ENCODE measurements around the gene CAMK2D. TPM values are rescaled to one million over a fixed set of nuclear protein-coding genes. Genes with fewer than 3 reads are reported as not detected.

CAMK2D gene
- total RNA-seq, 1 experiment from 2014 or later = 29.5 TPM

GRCh38 chr4:113699772-113700171, 61.8 kb downstream of the CAMK2D start:
- no peak for ATAC-seq
- H3K4me3 ChIP-seq (ENCODE audit: low read depth in 2 of 2, low read length in 2 of 2) = no peak overlapping the region
- ChIA-PET CTCF (no interaction called here), POLR2A (no interaction called here)
- no peak for DNase-seq (ENCODE audit: low read depth, low spot score)
- no peak for TF ChIP-seq POLR2AphosphoS5 (IDR thresholded peaks at IDR 0.05; ENCODE audit: low read depth, low read length)
- no peak for TF ChIP-seq SIN3A (IDR thresholded peaks at IDR 0.05; ENCODE audit: borderline replicate concordance, insufficient read depth, low read depth, low read length)
- no peak for TF ChIP-seq TCF7L2 (IDR thresholded peaks at IDR 0.05; ENCODE audit: low read depth, low read length)
- no peak for TF ChIP-seq REST (IDR thresholded peaks at IDR 0.05; ENCODE audit: insufficient read depth in 1 of 2, low read depth in 2 of 2, low read length in 1 of 2)
- TF ChIP-seq CTCF (IDR thresholded peaks at IDR 0.05) = no peak
- in situ Hi-C loops (cut with HindIII; ENCODE audit: low pct_unique_long_range_greater_than_20kb, low sequenced_read_pairs) = no loop called here
- no peaks in the 10 kb centered on the region for H3K9me3 ChIP-seq (ENCODE audit: control insufficient read depth, insufficient read depth, low read depth, low read length)
- intact Hi-C loops (cut with micrococcal nuclease; ENCODE audit: unreplicated experiment) = no loop called here
- BruUV-seq (replicated peaks) = no TSS peak
- no peaks in the 10 kb centered on the region; the same call in 1 of the 2 replicates for H3K4me1 ChIP-seq (ENCODE audit: control insufficient read depth, insufficient read depth, low read length)
- H3K27ac ChIP-seq (ENCODE audit: low read length) = no peak overlapping the region
- no peaks in the 10 kb centered on the region for H3K36me3 ChIP-seq (ENCODE audit: control insufficient read depth, insufficient read depth, low read length)
- H3K27me3 ChIP-seq (ENCODE audit: control insufficient read depth, insufficient read depth, low read length) = no peaks in the 10 kb centered on the region

GRCh38 chr4:113697429-113697828, 64.1 kb downstream of the CAMK2D start:
- DNase-seq (ENCODE audit: low read depth, low spot score) (no peak), ATAC-seq (no peak)
- intact Hi-C loops (cut with micrococcal nuclease; ENCODE audit: unreplicated experiment) (no loop called here), in situ Hi-C loops (cut with HindIII; ENCODE audit: low pct_unique_long_range_greater_than_20kb, low sequenced_read_pairs) (no loop called here)
- POLR2A ChIA-PET = no interaction called here
- Histone ChIP-seq H3K4me3 (ENCODE audit: low read depth in 2 of 2, low read length in 2 of 2) (no peak overlapping the region), H3K36me3 (ENCODE audit: control insufficient read depth, insufficient read depth, low read length) (no peaks in the 10 kb centered on the region), H3K9me3 (ENCODE audit: control insufficient read depth, insufficient read depth, low read depth, low read length) (no peaks in the 10 kb centered on the region), H3K27ac (ENCODE audit: low read length) (no peak overlapping the region), H3K4me1 (ENCODE audit: control insufficient read depth, insufficient read depth, low read length) (peaks cover 4% of the 10 kb centered on the region), H3K27me3 (ENCODE audit: control insufficient read depth, insufficient read depth, low read length) (no peaks in the 10 kb centered on the region)
- TF ChIP-seq CTCF (IDR thresholded peaks at IDR 0.05) = no peak
- TF ChIP-seq SIN3A (IDR thresholded peaks at IDR 0.05; ENCODE audit: borderline replicate concordance, insufficient read depth, low read depth, low read length) = no peak
- no peak for TF ChIP-seq REST (IDR thresholded peaks at IDR 0.05; ENCODE audit: insufficient read depth in 1 of 2, low read depth in 2 of 2, low read length in 1 of 2)
- TF ChIP-seq TCF7L2 (IDR thresholded peaks at IDR 0.05; ENCODE audit: low read depth, low read length) = no peak
- TF ChIP-seq POLR2AphosphoS5 (IDR thresholded peaks at IDR 0.05; ENCODE audit: low read depth, low read length) = no peak
- CTCF ChIA-PET = no interaction called here
- BruUV-seq (replicated peaks) = no TSS peak
